IPS-18a (cell line): Measurements from ENCODE around the gene GPRIN3.
A peak's percentile ranks its signal among the peaks of the same experiment; 100 is the strongest.
"Not testable (repeated sequence)": the region's sequence is repeated elsewhere in the genome, so short reads cannot be mapped to it uniquely, and the experiment has no call there.

ENCODE experiments used
- H3K27ac ChIP-seq: one replicate; pipeline ENCODE4 v1.5.1; 2013; ENCODE audit warnings: low read length
- H3K27me3 ChIP-seq: one replicate; pipeline ENCODE4 v1.6.1; 2013; ENCODE audit warnings: mild to moderate bottlenecking, low read length; ENCODE audit not compliant: control insufficient read depth, insufficient read depth
- H3K36me3 ChIP-seq: one replicate; pipeline ENCODE4 v1.6.1; 2013; ENCODE audit warnings: low read depth, low read length; ENCODE audit not compliant: control insufficient read depth
- H3K4me1 ChIP-seq: one replicate; pipeline ENCODE4 v1.6.1; 2013; ENCODE audit warnings: low read depth, low read length; ENCODE audit not compliant: control insufficient read depth
- H3K4me3 ChIP-seq: one replicate; pipeline ENCODE4 v1.5.1; 2013; ENCODE audit warnings: low read length
- H3K9ac ChIP-seq: one replicate; pipeline ENCODE4 v1.6.1; 2013; ENCODE audit warnings: mild to moderate bottlenecking, low read length, moderate library complexity
- H3K9me3 ChIP-seq: one replicate; pipeline ENCODE4 v1.6.1; 2013; ENCODE audit warnings: low read depth, low read length; ENCODE audit not compliant: control insufficient read depth

GPRIN3 gene

GRCh38 chr4:89311433-89311832 lies 3.8 kb upstream of the GPRIN3 start:
- H3K9me3 ChIP-seq, result no peaks in the 10 kb centered on the region
- H3K4me3 ChIP-seq, result no peak overlapping the region
- no peak overlapping the region for H3K9ac ChIP-seq
- peaks cover 10% of the 10 kb centered on the region for H3K4me1 ChIP-seq
- H3K27ac ChIP-seq, result no peak overlapping the region
- H3K27me3 ChIP-seq, result peaks cover 17% of the 10 kb centered on the region
- H3K36me3 ChIP-seq, result no peaks in the 10 kb centered on the region

GRCh38 chr4:89309154-89309553 lies 1.6 kb upstream of the GPRIN3 start:
- peaks cover 24% of the 10 kb centered on the region for H3K27me3 ChIP-seq
- H3K9ac ChIP-seq, H3K4me3 ChIP-seq, H3K27ac ChIP-seq, H3K36me3 ChIP-seq, H3K9me3 ChIP-seq: not testable (repeated sequence)
- peaks cover 10% of the 10 kb centered on the region for H3K4me1 ChIP-seq

GRCh38 chr4:89308161-89308500 lies 531 bp upstream of the GPRIN3 start:
- Histone ChIP-seq H3K4me3 (peak overlapping the region; percentile 73), H3K36me3 (no peaks in the 10 kb centered on the region), H3K27ac (no peak overlapping the region), H3K27me3 (peaks cover 24% of the 10 kb centered on the region), H3K4me1 (peaks cover 10% of the 10 kb centered on the region), H3K9me3 (no peaks in the 10 kb centered on the region), H3K9ac (peak overlapping the region; percentile 42)

GRCh38 chr4:89307178-89307445 lies 488 bp downstream of the GPRIN3 start:
- Histone ChIP-seq H3K27me3 (peaks cover 24% of the 10 kb centered on the region), H3K4me3 (peak overlapping the region; percentile 73), H3K27ac (no peak overlapping the region), H3K9ac (no peak overlapping the region), H3K36me3 (no peaks in the 10 kb centered on the region), H3K4me1 (peaks cover 10% of the 10 kb centered on the region), H3K9me3 (no peaks in the 10 kb centered on the region)

GRCh38 chr4:89306486-89307177 lies 968 bp downstream of the GPRIN3 start:
- H3K4me3 ChIP-seq, result peak overlapping the region; percentile 73
- no peaks in the 10 kb centered on the region for H3K36me3 ChIP-seq
- H3K4me1 ChIP-seq, result peaks cover 10% of the 10 kb centered on the region
- no peak overlapping the region for H3K9ac ChIP-seq
- peaks cover 24% of the 10 kb centered on the region for H3K27me3 ChIP-seq
- H3K27ac ChIP-seq, result no peak overlapping the region
- H3K9me3 ChIP-seq, result no peaks in the 10 kb centered on the region

- Histone ChIP-seq H3K36me3 (no peaks in the 10 kb centered on the region), H3K4me1 (peaks cover 10% of the 10 kb centered on the region), H3K4me3 (no peak overlapping the region), H3K9me3 (no peaks in the 10 kb centered on the region), H3K27me3 (peaks cover 24% of the 10 kb centered on the region), H3K27ac (no peak overlapping the region), H3K9ac (no peak overlapping the region)
Measured at GRCh38 chr4:89305712-89306437, 1.7 kb downstream of the GPRIN3 start.

GRCh38 chr4:89305028-89305427 lies 2.6 kb downstream of the GPRIN3 start:
- H3K27me3 ChIP-seq, result peaks cover 24% of the 10 kb centered on the region
- H3K9me3 ChIP-seq, result no peaks in the 10 kb centered on the region
- H3K27ac ChIP-seq, result no peak overlapping the region
- H3K36me3 ChIP-seq, result no peaks in the 10 kb centered on the region
- H3K4me1 ChIP-seq, result peaks cover 10% of the 10 kb centered on the region
- H3K9ac ChIP-seq, result no peak overlapping the region
- H3K4me3 ChIP-seq, result no peak overlapping the region

- Histone ChIP-seq H3K27ac (no peak overlapping the region), H3K9me3 (no peaks in the 10 kb centered on the region), H3K4me3 (no peak overlapping the region), H3K36me3 (no peaks in the 10 kb centered on the region), H3K27me3 (peaks cover 24% of the 10 kb centered on the region), H3K9ac (no peak overlapping the region), H3K4me1 (peaks cover 10% of the 10 kb centered on the region)
Measured at GRCh38 chr4:89303814-89304388, 3.7 kb downstream of the GPRIN3 start.

GRCh38 chr4:89303177-89303576 lies 4.4 kb downstream of the GPRIN3 start:
- H3K36me3 ChIP-seq, result no peaks in the 10 kb centered on the region
- H3K4me3 ChIP-seq, result no peak overlapping the region
- peaks cover 19% of the 10 kb centered on the region for H3K27me3 ChIP-seq
- no peak overlapping the region for H3K27ac ChIP-seq
- H3K9ac ChIP-seq, result no peak overlapping the region
- no peaks in the 10 kb centered on the region for H3K9me3 ChIP-seq
- peaks cover 8% of the 10 kb centered on the region for H3K4me1 ChIP-seq

GRCh38 chr4:89301902-89302301 lies 5.7 kb downstream of the GPRIN3 start:
- H3K9me3 ChIP-seq, result no peaks in the 10 kb centered on the region
- H3K36me3 ChIP-seq, result no peaks in the 10 kb centered on the region
- H3K9ac ChIP-seq, result no peak overlapping the region
- H3K27ac ChIP-seq, result no peak overlapping the region
- peaks cover 7% of the 10 kb centered on the region for H3K4me1 ChIP-seq
- no peak overlapping the region for H3K4me3 ChIP-seq
- peaks cover 12% of the 10 kb centered on the region for H3K27me3 ChIP-seq

GRCh38 chr4:89301003-89301402 lies 6.6 kb downstream of the GPRIN3 start:
- H3K4me1 ChIP-seq, result peaks cover 3% of the 10 kb centered on the region
- H3K4me3 ChIP-seq, result no peak overlapping the region
- H3K9ac ChIP-seq, result no peak overlapping the region
- H3K27ac ChIP-seq, result no peak overlapping the region
- peaks cover 3% of the 10 kb centered on the region for H3K27me3 ChIP-seq
- no peaks in the 10 kb centered on the region for H3K9me3 ChIP-seq
- no peaks in the 10 kb centered on the region for H3K36me3 ChIP-seq

GRCh38 chr4:89300499-89300898 lies 7.1 kb downstream of the GPRIN3 start:
- Histone ChIP-seq H3K9me3 (no peaks in the 10 kb centered on the region), H3K4me3 (no peak overlapping the region), H3K36me3 (no peaks in the 10 kb centered on the region), H3K27me3 (no peaks in the 10 kb centered on the region), H3K4me1 (peaks cover 3% of the 10 kb centered on the region), H3K9ac (no peak overlapping the region), H3K27ac (no peak overlapping the region)
